ENCODE data around the gene FBP2. TPM values are rescaled to one million over a fixed set of nuclear protein-coding genes. Genes with fewer than 3 reads are reported as not detected.

FBP2 gene
- total and polyA plus RNA-seq, 12 donors = 0.15 to 4.6 (median 0.37) TPM; not detected in 1

DNA sequence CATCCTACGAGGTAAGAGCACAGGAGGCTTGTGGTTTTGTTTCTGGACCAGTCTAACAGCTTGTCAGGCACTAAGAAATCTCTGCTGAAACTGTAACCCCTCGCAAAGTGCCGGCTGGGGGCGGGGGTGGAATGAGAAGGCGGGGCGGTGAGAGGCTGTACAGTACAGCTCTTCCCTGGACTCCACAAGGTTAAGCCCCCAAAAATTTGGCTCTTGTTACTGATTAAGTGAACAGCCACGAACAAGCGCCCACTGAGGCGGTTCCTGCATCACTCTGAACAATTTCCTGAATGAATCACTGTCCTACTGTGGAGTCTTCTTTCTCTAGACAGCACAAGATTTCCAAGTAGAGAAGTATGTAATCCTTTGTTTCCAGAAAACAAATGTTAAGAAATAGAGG, 6.8 kb downstream of the FBP2 start:
- TF ChIP-seq, protein P1, sequence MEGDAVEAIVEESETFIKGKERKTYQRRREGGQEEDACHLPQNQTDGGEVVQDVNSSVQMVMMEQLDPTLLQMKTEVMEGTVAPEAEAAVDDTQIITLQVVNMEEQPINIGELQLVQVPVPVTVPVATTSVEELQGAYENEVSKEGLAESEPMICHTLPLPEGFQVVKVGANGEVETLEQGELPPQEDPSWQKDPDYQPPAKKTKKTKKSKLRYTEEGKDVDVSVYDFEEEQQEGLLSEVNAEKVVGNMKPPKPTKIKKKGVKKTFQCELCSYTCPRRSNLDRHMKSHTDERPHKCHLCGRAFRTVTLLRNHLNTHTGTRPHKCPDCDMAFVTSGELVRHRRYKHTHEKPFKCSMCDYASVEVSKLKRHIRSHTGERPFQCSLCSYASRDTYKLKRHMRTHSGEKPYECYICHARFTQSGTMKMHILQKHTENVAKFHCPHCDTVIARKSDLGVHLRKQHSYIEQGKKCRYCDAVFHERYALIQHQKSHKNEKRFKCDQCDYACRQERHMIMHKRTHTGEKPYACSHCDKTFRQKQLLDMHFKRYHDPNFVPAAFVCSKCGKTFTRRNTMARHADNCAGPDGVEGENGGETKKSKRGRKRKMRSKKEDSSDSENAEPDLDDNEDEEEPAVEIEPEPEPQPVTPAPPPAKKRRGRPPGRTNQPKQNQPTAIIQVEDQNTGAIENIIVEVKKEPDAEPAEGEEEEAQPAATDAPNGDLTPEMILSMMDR (IDR thresholded peaks at IDR 0.05) = no peak
- TF ChIP-seq POLR2A (IDR thresholded peaks at IDR 0.05) = no peak
- Histone ChIP-seq H3K9me3 (replicated peaks in 1 of 3) (no peaks in the 10 kb centered on the region), H3K4me1 (replicated peaks in 1 of 2) (no peaks in the 10 kb centered on the region), H3K4me3 (no peak overlapping the region), H3K27ac (no peak overlapping the region), H3K36me3 (replicated peaks in 1 of 2) (no peaks in the 10 kb centered on the region), H3K27me3 (no peaks in the 10 kb centered on the region)
- no peak for DNase-seq
- 62 to 71% (median 67%) methylated on average over 9 of the region's 9 CpGs for WGBS, 4 donors
- intact Hi-C loops (cut with DNase I) = no loop called here

DNA sequence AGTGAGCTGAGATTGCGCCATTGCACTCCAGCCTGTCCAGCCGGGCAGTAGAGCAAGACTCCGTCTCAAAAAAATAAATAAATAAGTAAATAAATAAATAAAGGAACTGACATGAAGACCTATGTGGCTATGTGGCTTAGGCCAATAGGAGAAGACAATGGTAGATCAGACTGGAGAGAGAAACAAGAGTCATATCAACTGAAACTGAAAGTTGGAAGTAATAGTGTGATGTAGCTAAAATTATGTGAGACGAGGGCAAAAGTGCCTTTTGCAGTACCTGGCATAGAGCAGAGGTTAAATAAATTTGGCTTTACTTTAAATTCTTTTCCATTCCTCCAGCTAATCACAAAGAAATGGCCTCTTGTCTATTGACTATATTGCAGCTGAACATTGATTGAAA, 7.3 kb downstream of the FBP2 start:
- Histone ChIP-seq H3K4me3 (no peak overlapping the region), H3K27ac (no peak overlapping the region), H3K27me3 (no peaks in the 10 kb centered on the region), H3K9me3 (replicated peaks in 1 of 3) (no peaks in the 10 kb centered on the region), H3K36me3 (replicated peaks in 1 of 2) (no peaks in the 10 kb centered on the region), H3K4me1 (replicated peaks in 1 of 2) (no peaks in the 10 kb centered on the region)
- WGBS, 4 donors = 71 to 76% (median 72%) methylated on average over 4 of the region's 4 CpGs
- intact Hi-C loops (cut with DNase I) = no loop called here
- DNase-seq = no peak
- TF ChIP-seq, protein P1 (IDR thresholded peaks at IDR 0.05) = no peak
- no peak for TF ChIP-seq POLR2A (IDR thresholded peaks at IDR 0.05)

DNA sequence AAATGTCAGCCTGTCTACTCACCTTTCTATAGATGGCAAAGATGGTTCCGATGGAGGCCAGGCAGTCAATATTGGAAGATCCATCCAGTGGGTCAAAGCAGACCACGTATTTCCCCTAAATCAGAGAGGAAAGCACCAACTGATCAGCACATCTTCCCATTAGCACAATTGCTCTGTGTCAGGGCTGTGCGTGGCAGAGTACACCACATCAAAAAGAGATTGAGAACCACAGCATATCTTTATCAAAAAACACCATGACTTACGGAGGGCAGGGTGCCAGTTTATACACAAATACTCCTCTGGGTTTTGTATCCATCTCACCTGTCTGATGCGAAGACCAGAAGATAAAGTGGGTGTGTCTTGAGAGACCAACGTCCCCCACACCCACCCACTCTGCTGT, 9.1 kb downstream of the FBP2 start:
- intact Hi-C loops (cut with DNase I) = no loop called here
- Histone ChIP-seq H3K27ac (no peak overlapping the region), H3K4me1 (replicated peaks in 1 of 2) (no peaks in the 10 kb centered on the region), H3K36me3 (replicated peaks in 1 of 2) (no peaks in the 10 kb centered on the region), H3K27me3 (no peaks in the 10 kb centered on the region), H3K4me3 (no peak overlapping the region), H3K9me3 (replicated peaks in 1 of 3) (no peaks in the 10 kb centered on the region)
- WGBS, 4 donors = 88 to 94% (median 89%) methylated on average over 6 of the region's 6 CpGs
- no peak for DNase-seq
- no peak for TF ChIP-seq POLR2A (IDR thresholded peaks at IDR 0.05)
- TF ChIP-seq, protein P1 (IDR thresholded peaks at IDR 0.05) = no peak

DNA sequence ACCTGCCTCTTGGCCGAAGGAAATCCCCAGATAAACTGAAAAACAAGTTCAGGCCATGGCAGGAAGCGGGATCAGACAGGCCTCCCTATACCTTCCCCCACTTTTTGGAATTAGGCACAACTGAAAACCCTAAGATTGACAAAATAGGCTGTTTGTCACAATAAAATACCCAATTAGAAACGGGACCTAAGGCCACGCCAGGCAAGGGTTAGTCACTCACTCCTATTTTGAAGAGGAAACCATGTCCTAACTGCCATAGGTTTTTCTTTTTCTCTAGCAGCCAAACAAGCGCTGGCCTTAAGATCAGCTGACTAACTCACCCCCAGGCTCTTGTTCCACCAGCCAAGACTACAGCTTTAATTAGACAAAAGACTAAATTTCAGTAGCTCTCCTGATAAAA, 11.9 kb downstream of the FBP2 start:
- 94 to 95% (median 94%) methylated on average over 5 of the region's 5 CpGs for WGBS, 4 donors
- no peak for DNase-seq
- intact Hi-C loops (cut with DNase I) = no loop called here

More for the DNA sequence above, 11.9 kb downstream of the FBP2 start:
- no peaks in the 10 kb centered on the region for H3K36me3 ChIP-seq (replicated peaks in 1 of 2)
- no peaks in the 10 kb centered on the region for H3K9me3 ChIP-seq (replicated peaks in 1 of 3)
- H3K4me3 ChIP-seq = no peak overlapping the region
- H3K27ac ChIP-seq = no peak overlapping the region
- TF ChIP-seq, protein P1 (IDR thresholded peaks at IDR 0.05) = no peak
- TF ChIP-seq POLR2A (IDR thresholded peaks at IDR 0.05) = no peak
- H3K27me3 ChIP-seq = no peaks in the 10 kb centered on the region
- no peaks in the 10 kb centered on the region for H3K4me1 ChIP-seq (replicated peaks in 1 of 2)

Measured in adrenal gland (tissue), 12 donors.